Ishikawa (cell line): ENCODE measurements around the gene LRRC47.

ENCODE experiments used
- EP300 ChIP-seq: IDR thresholded peaks from 2 replicates; pipeline ENCODE4 v1.6.1; 2012; ENCODE audit warnings: borderline replicate concordance
- FOXM1 ChIP-seq: IDR thresholded peaks from 2 replicates; pipeline ENCODE4 v1.6.1; 2012; ENCODE audit warnings: low read depth, borderline replicate concordance
- MAX ChIP-seq: IDR thresholded peaks from 2 replicates; pipeline ENCODE4 v1.6.1; 2012
- NFIC ChIP-seq: IDR thresholded peaks from 2 replicates; pipeline ENCODE4 v1.6.1; 2012
- RAD21 ChIP-seq: IDR thresholded peaks from 2 replicates; pipeline ENCODE4 v1.6.1; 2012; ENCODE audit warnings: low read depth
- REST ChIP-seq: IDR thresholded peaks from 2 replicates; pipeline ENCODE4 v1.6.1; 2012; ENCODE audit warnings: low read depth, mild to moderate bottlenecking
- TAF1 ChIP-seq: IDR thresholded peaks from 2 replicates; pipeline ENCODE4 v1.6.1; 2012; ENCODE audit warnings: low read depth, mild to moderate bottlenecking
- USF1 ChIP-seq: IDR thresholded peaks from 2 replicates; pipeline ENCODE4 v1.6.1; 2012
- YY1 ChIP-seq: IDR thresholded peaks from 2 replicates; pipeline ENCODE4 v1.6.1; 2012; ENCODE audit warnings: low read depth

- TF ChIP-seq NFIC (no peak), MAX (no peak), USF1 (no peak), RAD21 (no peak), TAF1 (no peak), EP300 (no peak), REST (no peak), FOXM1 (no peak), YY1 (no peak)
Observed at GRCh38 chr1:3744646-3745045, 51.7 kb downstream of the LRRC47 start.
